GM21619 (cell line): ENCODE measurements around the gene CAB39.
"Not testable (repeated sequence)": the region's sequence is repeated elsewhere in the genome, so short reads cannot be mapped to it uniquely, and the experiment has no call there.

ENCODE experiments used
- ATAC-seq: cut with Tn5 transposase; IDR thresholded peaks from one replicate; pipeline ENCODE4 v1.9.1; 2021; ENCODE audit not compliant: unreplicated experiment

Gene CAB39

GRCh38 chr2:230682546-230682945, 30.1 kb upstream of the CAB39 start:
- no peak for ATAC-seq

- no peak for ATAC-seq
Observed at GRCh38 chr2:230684270-230685168, 28.1 kb upstream of the CAB39 start.

- ATAC-seq: no peak
Observed at GRCh38 chr2:230685178-230685577, 27.5 kb upstream of the CAB39 start.

GRCh38 chr2:230687498-230687897, 25.1 kb upstream of the CAB39 start:
- ATAC-seq: no peak

GRCh38 chr2:230688490-230688889, 24.2 kb upstream of the CAB39 start:
- ATAC-seq: no peak

GRCh38 chr2:230690439-230690838, 22.2 kb upstream of the CAB39 start:
- no peak for ATAC-seq

GRCh38 chr2:230691005-230691647, 21.5 kb upstream of the CAB39 start:
- ATAC-seq: no peak

- no peak for ATAC-seq
Observed at GRCh38 chr2:230692760-230693159, 19.9 kb upstream of the CAB39 start.

- ATAC-seq: no peak
Observed at GRCh38 chr2:230693411-230693810, 19.2 kb upstream of the CAB39 start.

GRCh38 chr2:230694241-230694640, 18.4 kb upstream of the CAB39 start:
- no peak for ATAC-seq

- no peak for ATAC-seq
Observed at GRCh38 chr2:230695551-230695950, 17.1 kb upstream of the CAB39 start.

- ATAC-seq: no peak
Observed at GRCh38 chr2:230696670-230697069, 16.0 kb upstream of the CAB39 start.

GRCh38 chr2:230697676-230698075, 15.0 kb upstream of the CAB39 start:
- ATAC-seq: no peak

GRCh38 chr2:230698753-230699152, 13.9 kb upstream of the CAB39 start:
- ATAC-seq: not testable (repeated sequence)

- ATAC-seq: no peak
Observed at GRCh38 chr2:230700447-230700846, 12.2 kb upstream of the CAB39 start.

- no peak for ATAC-seq
Observed at GRCh38 chr2:230701308-230701707, 11.3 kb upstream of the CAB39 start.

GRCh38 chr2:230702457-230702856, 10.2 kb upstream of the CAB39 start:
- ATAC-seq: not testable (repeated sequence)

GRCh38 chr2:230703514-230703913, 9.1 kb upstream of the CAB39 start:
- no peak for ATAC-seq

GRCh38 chr2:230706053-230706521, 6.6 kb upstream of the CAB39 start:
- ATAC-seq: no peak

- ATAC-seq: no peak
Observed at GRCh38 chr2:230706966-230707365, 5.7 kb upstream of the CAB39 start.

GRCh38 chr2:230708204-230708603, 4.4 kb upstream of the CAB39 start:
- no peak for ATAC-seq

GRCh38 chr2:230711224-230711623, 1.4 kb upstream of the CAB39 start:
- no peak for ATAC-seq
